Hepatocyte (in vitro differentiated cells): Measurements from ENCODE around the gene ITGB7. TPM values are rescaled to one million over a fixed set of nuclear protein-coding genes. Genes with fewer than 3 reads are reported as not detected.

Experiments
- DNase-seq: peaks from one replicate; pipeline ENCODE4 v3.0.0-alpha.2; 2016; ENCODE audit warnings: low spot score
- H2AFZ ChIP-seq: fragments of 200-600 bp; sonication (generic); 2 replicates; pipeline ENCODE4 v1.6.0; 2016; ENCODE audit warnings: antibody characterized with exemption, mild to moderate bottlenecking
- H3K27ac ChIP-seq: fragments of 200-600 bp; sonication (generic); 2 replicates; pipeline ENCODE4 v1.5.1; 2016; ENCODE audit warnings: mild to moderate bottlenecking
- H3K27me3 ChIP-seq: fragments of 200-600 bp; sonication (generic); 2 replicates; pipeline ENCODE4 v1.6.1; 2016
- H3K36me3 ChIP-seq: fragments of 200-600 bp; sonication (generic); replicated peaks from 2 replicates; pipeline ENCODE4 v1.5.1; 2016; ENCODE audit warnings: low read depth; ENCODE audit not compliant: insufficient read depth
- H3K4me1 ChIP-seq: fragments of 200-600 bp; sonication (generic); 2 replicates; pipeline ENCODE4 v1.5.1; 2016; ENCODE audit warnings: mild to moderate bottlenecking, moderate library complexity; ENCODE audit not compliant: insufficient read depth
- H3K4me2 ChIP-seq: fragments of 200-600 bp; sonication (generic); 2 replicates; pipeline ENCODE4 v1.6.0; 2016
- H3K4me3 ChIP-seq: fragments of 200-600 bp; sonication (generic); 2 replicates; pipeline ENCODE4 v1.5.1; 2016; ENCODE audit warnings: mild to moderate bottlenecking
- H3K79me2 ChIP-seq: fragments of 200-600 bp; sonication (generic); 2 replicates; pipeline ENCODE4 v1.6.0; 2017; ENCODE audit warnings: mild to moderate bottlenecking
- H3K9me2 ChIP-seq: fragments of 200-600 bp; sonication (generic); replicated peaks from 2 replicates; pipeline ENCODE4 v1.6.0; 2017; ENCODE audit warnings: mild to moderate bottlenecking; ENCODE audit not compliant: insufficient read depth
- H3K9me3 ChIP-seq: fragments of 200-600 bp; sonication (generic); 2 replicates; pipeline ENCODE4 v1.5.1; 2016; ENCODE audit warnings: low read depth, mild to moderate bottlenecking
- H4K20me1 ChIP-seq: fragments of 200-600 bp; sonication (generic); 2 replicates; pipeline ENCODE4 v1.6.0; 2016; ENCODE audit warnings: mild to moderate bottlenecking; ENCODE audit not compliant: insufficient read depth, poor library complexity, severe bottlenecking
- EZH2 ChIP-seq: fragments of 200-600 bp; sonication (generic); IDR thresholded peaks from 2 replicates; pipeline ENCODE4 v1.6.1; 2016; ENCODE audit warnings: antibody characterized with exemption, mild to moderate bottlenecking, borderline replicate concordance
- EZH2phosphoT487 ChIP-seq: fragments of 200-600 bp; sonication (generic); IDR thresholded peaks from one replicate; pipeline ENCODE4 v1.6.1; 2018; ENCODE audit warnings: antibody characterized with exemption, mild to moderate bottlenecking, low read depth, moderate library complexity; ENCODE audit not compliant: unreplicated experiment, severe bottlenecking
- WGBS: methylation state at CpG from one replicate; pipeline ENCODE4 v1.1.6; 2016; ENCODE audit warnings: low lambda C conversion rate; ENCODE audit errors: missing lambda C conversion rate; 5-methylcytosine and 5-hydroxymethylcytosine counted together
- polyA plus RNA-seq: library from polyadenylated mRNA; unstranded; fragments of >200 nt; fragmentation: Nextera tagmentation; extraction: Ambion mirVana; gene quantifications from 2 replicates; pipeline ENCODE4 v1.2.1, GENCODE V29; 2016
- total RNA-seq: library from RNA; depleted of rRNA; stranded (reverse); fragments of >200 nt; gene quantifications from 2 replicates; pipeline ENCODE4 v1.2.3, GENCODE V29; 2014
- TF ChIP-seq, protein P1 (sequence below): fragments of 200-600 bp; sonication (generic); IDR thresholded peaks from 2 replicates; pipeline ENCODE4 v1.5.1; 2016; ENCODE audit warnings: antibody characterized with exemption, mild to moderate bottlenecking; ENCODE audit not compliant: poor library complexity

Gene ITGB7
- total and polyA plus RNA-seq, 2 experiments from 2014 or later: 0.23 TPM; not detected in 1

DNA sequence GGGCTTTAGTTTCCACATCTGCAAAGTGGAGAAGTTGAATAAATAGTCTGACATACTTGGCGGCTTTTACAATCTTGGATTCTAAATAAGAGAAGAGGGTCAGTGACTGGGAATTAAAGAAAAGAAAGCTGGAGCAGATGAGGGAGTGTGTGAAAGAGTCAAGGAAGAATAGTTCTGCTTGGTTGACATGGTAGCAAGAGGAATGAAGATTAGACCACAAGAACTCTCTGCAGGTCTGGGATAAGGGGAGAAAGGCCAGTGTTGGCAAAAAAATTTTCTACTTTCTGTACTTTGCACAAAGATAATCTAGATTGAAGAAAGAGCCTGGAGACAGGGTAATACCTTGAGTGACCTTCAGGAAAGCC is 5.9 kb downstream of the ITGB7 start:
- H3K9me3 ChIP-seq: no peaks in the 10 kb centered on the region
- no peak overlapping the region for H3K4me2 ChIP-seq
- H3K79me2 ChIP-seq: no peaks in the 10 kb centered on the region
- TF ChIP-seq EZH2phosphoT487: no peak
- peaks cover 3% of the 10 kb centered on the region for H3K4me1 ChIP-seq
- H3K36me3 ChIP-seq: no peaks in the 10 kb centered on the region
- no peak overlapping the region for H3K4me3 ChIP-seq
- no peak for DNase-seq
- no peaks in the 10 kb centered on the region for H4K20me1 ChIP-seq
- H3K27me3 ChIP-seq: peaks cover 4% of the 10 kb centered on the region
- no peak overlapping the region for H2AFZ ChIP-seq
- H3K27ac ChIP-seq: no peak overlapping the region
- 63% methylated on average over 1 of the region's 1 CpG for WGBS
- H3K9me2 ChIP-seq: no peaks in the 10 kb centered on the region

DNA sequence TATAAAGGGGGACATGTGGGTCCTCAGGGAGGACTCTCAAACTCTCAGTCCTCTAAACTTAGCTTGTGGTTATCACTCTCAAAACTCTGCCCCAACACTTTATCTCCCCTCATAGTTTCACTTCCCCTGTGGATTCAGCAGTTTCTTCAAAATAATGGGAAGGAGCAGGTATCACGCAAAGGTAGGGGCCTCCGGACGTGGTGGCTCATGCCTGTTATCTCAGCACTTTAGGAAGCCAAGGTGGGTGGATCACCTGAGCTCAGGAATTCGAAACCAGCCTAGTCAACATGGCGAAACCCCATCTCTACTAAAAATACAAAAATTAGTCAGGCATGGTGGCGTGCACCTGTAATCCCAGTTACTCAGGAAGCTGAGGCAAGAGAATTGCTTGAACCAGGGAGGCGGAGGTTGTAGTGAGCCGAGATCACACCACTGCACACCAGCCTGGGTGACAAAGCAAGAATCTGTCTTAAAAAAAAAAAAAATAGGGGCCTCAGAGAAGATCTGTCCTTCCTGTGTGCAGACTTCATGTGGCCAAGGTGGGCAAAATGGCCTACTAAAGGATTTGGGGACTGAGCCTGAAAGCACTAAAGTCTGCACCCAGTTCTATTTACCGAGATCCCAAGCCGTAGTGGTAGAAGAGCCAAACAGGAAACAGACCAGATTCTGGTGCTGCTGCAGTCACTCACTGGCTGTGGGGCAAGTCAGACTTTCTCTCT is 6.4 kb downstream of the ITGB7 start:
- Histone ChIP-seq H2AFZ (no peak overlapping the region), H3K36me3 (no peaks in the 10 kb centered on the region), H4K20me1 (no peaks in the 10 kb centered on the region), H3K27me3 (peaks cover 4% of the 10 kb centered on the region), H3K79me2 (no peaks in the 10 kb centered on the region), H3K27ac (no peak overlapping the region), H3K9me2 (no peaks in the 10 kb centered on the region), H3K4me1 (peaks cover 3% of the 10 kb centered on the region), H3K4me2 (no peak overlapping the region), H3K4me3 (no peak overlapping the region), H3K9me3 (no peaks in the 10 kb centered on the region)
- no peak for DNase-seq
- TF ChIP-seq, protein P1, sequence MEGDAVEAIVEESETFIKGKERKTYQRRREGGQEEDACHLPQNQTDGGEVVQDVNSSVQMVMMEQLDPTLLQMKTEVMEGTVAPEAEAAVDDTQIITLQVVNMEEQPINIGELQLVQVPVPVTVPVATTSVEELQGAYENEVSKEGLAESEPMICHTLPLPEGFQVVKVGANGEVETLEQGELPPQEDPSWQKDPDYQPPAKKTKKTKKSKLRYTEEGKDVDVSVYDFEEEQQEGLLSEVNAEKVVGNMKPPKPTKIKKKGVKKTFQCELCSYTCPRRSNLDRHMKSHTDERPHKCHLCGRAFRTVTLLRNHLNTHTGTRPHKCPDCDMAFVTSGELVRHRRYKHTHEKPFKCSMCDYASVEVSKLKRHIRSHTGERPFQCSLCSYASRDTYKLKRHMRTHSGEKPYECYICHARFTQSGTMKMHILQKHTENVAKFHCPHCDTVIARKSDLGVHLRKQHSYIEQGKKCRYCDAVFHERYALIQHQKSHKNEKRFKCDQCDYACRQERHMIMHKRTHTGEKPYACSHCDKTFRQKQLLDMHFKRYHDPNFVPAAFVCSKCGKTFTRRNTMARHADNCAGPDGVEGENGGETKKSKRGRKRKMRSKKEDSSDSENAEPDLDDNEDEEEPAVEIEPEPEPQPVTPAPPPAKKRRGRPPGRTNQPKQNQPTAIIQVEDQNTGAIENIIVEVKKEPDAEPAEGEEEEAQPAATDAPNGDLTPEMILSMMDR: no peak
- TF ChIP-seq EZH2 (no peak), EZH2phosphoT487 (no peak)
- 81% methylated on average over 10 of the region's 10 CpGs for WGBS

DNA sequence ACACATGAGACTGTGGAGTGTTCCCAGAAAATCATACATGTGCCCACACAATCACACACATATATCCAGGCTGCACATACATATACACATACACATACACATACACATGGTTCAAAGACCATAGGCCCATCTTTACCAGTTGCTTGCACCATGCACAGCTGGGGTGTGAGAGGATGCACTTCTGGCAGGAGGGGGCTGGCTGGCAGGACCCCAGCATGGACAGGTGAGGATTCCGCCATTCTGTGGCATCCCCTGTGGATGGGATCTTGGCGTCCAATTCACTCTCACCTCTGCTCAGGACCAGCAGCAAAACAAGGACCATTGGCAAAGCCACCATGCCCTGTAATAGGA is 7.0 kb downstream of the ITGB7 start:
- no peak for DNase-seq
- TF ChIP-seq EZH2 (no peak), EZH2phosphoT487 (no peak)
- TF ChIP-seq, protein P1: no peak
- H3K9me3 ChIP-seq: no peaks in the 10 kb centered on the region
- no peaks in the 10 kb centered on the region for H4K20me1 ChIP-seq
- 89% methylated on average over 2 of the region's 2 CpGs for WGBS
- H3K36me3 ChIP-seq: no peaks in the 10 kb centered on the region
- H3K9me2 ChIP-seq: no peaks in the 10 kb centered on the region
- H3K27ac ChIP-seq: no peak overlapping the region
- H3K27me3 ChIP-seq: peaks cover 4% of the 10 kb centered on the region
- H2AFZ ChIP-seq: no peak overlapping the region
- no peak overlapping the region for H3K4me2 ChIP-seq
- peaks cover 3% of the 10 kb centered on the region for H3K4me1 ChIP-seq
- H3K79me2 ChIP-seq: no peaks in the 10 kb centered on the region
- no peak overlapping the region for H3K4me3 ChIP-seq

DNA sequence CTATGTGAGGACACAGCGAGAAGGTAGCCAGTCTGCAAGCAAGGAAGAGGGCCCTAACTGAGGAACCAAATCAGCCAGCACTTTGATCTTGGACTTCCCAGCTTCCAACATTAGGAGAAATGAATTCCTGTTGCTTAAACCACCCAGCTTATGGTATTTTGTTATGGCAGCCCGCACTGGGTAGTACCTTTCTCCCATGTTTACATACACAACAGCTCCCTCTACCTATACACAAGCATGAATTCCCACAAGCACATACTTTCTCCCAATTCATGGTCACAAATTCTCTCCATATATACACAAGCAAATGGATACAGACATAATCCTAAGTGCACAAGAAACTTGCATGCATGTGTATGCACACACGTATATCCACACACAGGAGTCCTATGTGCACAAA is 7.4 kb downstream of the ITGB7 start:
- TF ChIP-seq, protein P1: no peak
- no peak for TF ChIP-seq EZH2
- no peak for TF ChIP-seq EZH2phosphoT487
- Histone ChIP-seq H3K36me3 (no peaks in the 10 kb centered on the region), H2AFZ (no peak overlapping the region), H3K79me2 (no peaks in the 10 kb centered on the region), H3K9me3 (no peaks in the 10 kb centered on the region), H3K4me3 (no peak overlapping the region), H4K20me1 (no peaks in the 10 kb centered on the region), H3K4me2 (no peak overlapping the region), H3K27ac (no peak overlapping the region), H3K4me1 (peaks cover 3% of the 10 kb centered on the region), H3K27me3 (peaks cover 4% of the 10 kb centered on the region), H3K9me2 (no peaks in the 10 kb centered on the region)
- DNase-seq: no peak
- 89% methylated on average over 3 of the region's 3 CpGs for WGBS
